ENCODE measurements around the gene EMSY.

The EMSY gene

DNA sequence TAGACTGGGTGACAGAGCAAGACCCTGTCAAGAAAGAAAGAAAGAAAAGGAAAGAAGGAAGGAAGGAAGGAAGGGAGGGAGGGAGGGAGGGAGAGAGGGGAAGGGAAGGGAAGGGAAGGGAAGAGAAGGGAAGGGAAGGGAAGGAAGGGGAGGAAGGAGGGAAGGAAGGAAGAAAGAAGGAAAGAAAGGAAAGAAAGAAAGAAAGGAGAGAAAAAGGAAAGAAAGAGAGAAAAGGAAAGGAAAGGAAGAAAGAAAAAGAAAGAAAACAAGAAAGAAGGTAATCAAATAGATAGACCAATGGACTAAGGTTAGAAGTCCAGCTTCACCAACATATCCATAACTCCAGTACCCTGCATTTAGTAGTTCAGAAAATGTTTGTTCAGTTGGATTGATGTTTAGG, 18.2 kb upstream of the EMSY start:
- Histone ChIP-seq H3K4me3 (ENCODE audit: low read depth, low read length) (no peak overlapping the region), H3K27ac (no peak overlapping the region), H3K27me3 (replicated peaks) (no peaks in the 10 kb centered on the region), H3K36me3 (replicated peaks) (no peaks in the 10 kb centered on the region)
- TF ChIP-seq, protein P1, sequence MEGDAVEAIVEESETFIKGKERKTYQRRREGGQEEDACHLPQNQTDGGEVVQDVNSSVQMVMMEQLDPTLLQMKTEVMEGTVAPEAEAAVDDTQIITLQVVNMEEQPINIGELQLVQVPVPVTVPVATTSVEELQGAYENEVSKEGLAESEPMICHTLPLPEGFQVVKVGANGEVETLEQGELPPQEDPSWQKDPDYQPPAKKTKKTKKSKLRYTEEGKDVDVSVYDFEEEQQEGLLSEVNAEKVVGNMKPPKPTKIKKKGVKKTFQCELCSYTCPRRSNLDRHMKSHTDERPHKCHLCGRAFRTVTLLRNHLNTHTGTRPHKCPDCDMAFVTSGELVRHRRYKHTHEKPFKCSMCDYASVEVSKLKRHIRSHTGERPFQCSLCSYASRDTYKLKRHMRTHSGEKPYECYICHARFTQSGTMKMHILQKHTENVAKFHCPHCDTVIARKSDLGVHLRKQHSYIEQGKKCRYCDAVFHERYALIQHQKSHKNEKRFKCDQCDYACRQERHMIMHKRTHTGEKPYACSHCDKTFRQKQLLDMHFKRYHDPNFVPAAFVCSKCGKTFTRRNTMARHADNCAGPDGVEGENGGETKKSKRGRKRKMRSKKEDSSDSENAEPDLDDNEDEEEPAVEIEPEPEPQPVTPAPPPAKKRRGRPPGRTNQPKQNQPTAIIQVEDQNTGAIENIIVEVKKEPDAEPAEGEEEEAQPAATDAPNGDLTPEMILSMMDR (IDR thresholded peaks at IDR 0.05; ENCODE audit: low read depth, low read length, missing control alignments) = no peak
- DNase-seq = no peak
- in situ Hi-C loops (cut with HindIII; ENCODE audit: low pct_ligation_motif_present, low sequenced_read_pairs) = no loop called here

- Histone ChIP-seq H3K36me3 (replicated peaks) (no peaks in the 10 kb centered on the region), H3K27ac (no peak overlapping the region), H3K27me3 (replicated peaks) (no peaks in the 10 kb centered on the region), H3K4me3 (ENCODE audit: low read depth, low read length) (no peak overlapping the region)
- in situ Hi-C loops (cut with HindIII; ENCODE audit: low pct_ligation_motif_present, low sequenced_read_pairs) = no loop called here
- DNase-seq = no peak
- TF ChIP-seq, protein P1 (IDR thresholded peaks at IDR 0.05; ENCODE audit: low read depth, low read length, missing control alignments) = no peak
Measured at GRCh38 chr11:76436020-76436419, 8.8 kb upstream of the EMSY start.

DNA sequence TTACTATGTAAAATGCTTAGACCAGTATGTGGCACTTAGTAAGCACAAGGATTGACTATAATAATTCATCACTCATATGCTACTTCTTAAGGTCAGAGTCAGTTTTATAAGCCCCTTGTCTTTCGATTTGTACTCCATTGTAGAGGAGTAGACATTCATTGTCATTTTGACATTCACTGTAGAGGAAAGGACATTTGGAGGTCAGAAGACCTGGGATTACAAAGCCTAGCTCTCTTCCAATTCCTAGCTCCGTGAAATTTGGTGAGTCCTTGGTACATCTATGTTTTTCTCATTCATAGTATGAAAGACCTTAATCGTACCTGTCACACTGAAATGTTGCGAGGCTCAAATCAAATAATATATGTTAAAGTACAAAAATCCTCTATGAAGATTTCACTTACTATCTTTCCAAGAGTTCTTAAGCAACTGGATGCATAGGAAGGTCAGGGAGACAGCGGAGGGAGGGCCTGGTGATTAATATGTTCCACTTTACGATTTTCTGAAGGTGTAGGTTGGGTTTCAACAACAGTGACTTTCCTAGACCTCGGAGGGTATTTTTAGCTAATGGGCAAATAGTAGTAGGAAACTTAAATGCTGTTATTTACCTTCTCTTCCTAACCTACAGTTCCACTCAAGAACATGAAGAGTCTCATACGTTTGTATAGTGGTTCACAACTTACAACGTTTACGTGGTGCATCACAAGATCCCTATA, 1.4 kb upstream of the EMSY start:
- TF ChIP-seq, protein P1 (IDR thresholded peaks at IDR 0.05; ENCODE audit: low read depth, low read length, missing control alignments) = no peak
- DNase-seq = no peak

GRCh38 chr11:76444065-76444383, 794 bp upstream of the EMSY start:
- TF ChIP-seq, protein P1 (IDR thresholded peaks at IDR 0.05; ENCODE audit: low read depth, low read length, missing control alignments) = no peak
- peak overlapping the region; percentile 97 for H3K4me3 ChIP-seq (ENCODE audit: low read depth, low read length)
- no peak for DNase-seq
- no peaks in the 10 kb centered on the region for H3K36me3 ChIP-seq (replicated peaks)
- peak overlapping the region; percentile 96 for H3K27ac ChIP-seq
- no peaks in the 10 kb centered on the region for H3K27me3 ChIP-seq (replicated peaks)
- in situ Hi-C loops (cut with HindIII; ENCODE audit: low pct_ligation_motif_present, low sequenced_read_pairs) = no loop called here

More for the DNA sequence above, 1.4 kb upstream of the EMSY start:
- no peaks in the 10 kb centered on the region for H3K27me3 ChIP-seq (replicated peaks)
- H3K36me3 ChIP-seq (replicated peaks) = no peaks in the 10 kb centered on the region
- H3K27ac ChIP-seq = peak overlapping the region; percentile 96
- H3K4me3 ChIP-seq (ENCODE audit: low read depth, low read length) = peak overlapping the region; percentile 97
- in situ Hi-C loops (cut with HindIII; ENCODE audit: low pct_ligation_motif_present, low sequenced_read_pairs) = no loop called here

DNA sequence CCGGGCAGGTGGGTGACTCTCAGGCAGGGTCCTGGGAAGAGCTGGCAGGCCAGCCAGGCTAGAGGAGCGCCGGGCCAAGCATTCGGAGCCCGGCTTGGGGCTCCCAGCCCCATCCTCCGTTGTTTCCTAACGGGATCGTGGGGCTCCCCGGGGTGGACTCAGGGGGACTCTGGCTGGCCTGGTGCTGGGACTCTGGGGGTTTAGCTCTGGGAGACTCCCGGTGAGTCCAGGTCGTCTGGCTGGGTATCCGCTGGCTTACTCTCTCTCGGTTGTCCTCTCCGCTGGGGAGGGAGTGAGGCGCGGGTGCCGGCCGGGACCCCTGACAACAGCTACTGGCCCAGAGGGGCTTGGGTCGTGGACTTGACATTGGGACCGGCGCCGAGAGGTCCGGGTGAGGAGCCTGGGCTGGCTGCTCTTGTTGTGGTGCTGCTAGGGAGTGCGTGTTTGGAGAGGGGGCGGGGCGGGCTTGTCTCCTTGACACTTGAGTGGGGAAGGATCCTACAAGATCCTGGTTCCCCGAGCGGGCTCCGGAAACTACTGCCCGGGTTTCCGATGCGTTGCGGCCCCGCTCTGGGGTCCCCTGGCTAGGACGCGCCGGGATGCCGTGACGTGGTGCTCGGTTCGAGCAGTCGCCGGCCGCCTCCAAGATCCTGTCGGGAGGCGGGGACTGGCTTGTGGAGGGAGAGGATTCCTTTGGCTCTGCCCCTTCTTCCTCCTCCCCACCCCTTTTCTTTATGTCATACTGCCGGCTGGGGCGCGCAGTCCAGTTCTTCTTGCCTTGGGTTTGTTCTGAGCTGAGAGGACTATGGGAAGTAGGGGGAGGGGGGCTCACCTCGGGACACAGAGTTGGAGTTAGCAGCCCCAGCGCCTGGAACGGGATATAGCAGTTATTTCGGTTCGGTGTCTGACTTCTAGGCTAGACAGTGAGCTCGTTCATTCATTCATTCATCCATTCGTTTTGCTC, 585 bp downstream of the EMSY start:
- TF ChIP-seq, protein P1 (IDR thresholded peaks at IDR 0.05; ENCODE audit: low read depth, low read length, missing control alignments) = peak; percentile 41
- Histone ChIP-seq H3K4me3 (ENCODE audit: low read depth, low read length) (peak overlapping the region; percentile 97), H3K27me3 (replicated peaks) (no peaks in the 10 kb centered on the region), H3K36me3 (replicated peaks) (no peaks in the 10 kb centered on the region), H3K27ac (peak overlapping the region; percentile 96)
- in situ Hi-C loops (cut with HindIII; ENCODE audit: low pct_ligation_motif_present, low sequenced_read_pairs) = no loop called here
- peak; percentile 94 for DNase-seq
